ENCODE results near the gene SERPINB1.

Gene SERPINB1

DNA sequence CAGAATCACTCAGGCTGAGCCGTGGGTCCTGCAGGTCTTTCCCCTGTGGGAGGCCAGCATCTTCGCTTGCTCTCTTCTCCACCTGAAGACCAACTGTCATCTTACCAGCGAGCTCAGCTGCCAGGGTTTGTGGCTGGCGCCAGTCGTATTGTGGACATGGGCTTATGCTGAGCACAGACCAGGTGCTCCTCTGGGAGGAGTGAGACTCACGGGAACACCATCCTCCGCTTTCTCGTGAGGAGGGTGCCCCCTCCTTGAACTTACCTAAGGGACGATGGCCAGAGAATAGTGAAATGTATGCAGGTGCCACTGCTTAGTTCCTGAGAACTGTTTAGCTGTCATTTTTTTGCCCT, 59.3 kb downstream of the SERPINB1 start:
- Mint-ChIP-seq H3K4me1 (peaks cover 8% of the 10 kb centered on the region), H3K36me3 (peaks cover 46% of the 10 kb centered on the region), H3K27me3 (no peaks in the 10 kb centered on the region), H3K27ac (no peak overlapping the region), H3K9me3 (no peaks in the 10 kb centered on the region), H3K4me3 (no peak overlapping the region)
- CTCF ChIA-PET, result interaction anchor here (1.0 to 2.8 kb wide), 2 partner anchors 15 to 18 kb away, joined by 4 to 20 read pairs; partner anchors contain the start of gene WRNIP1
- DNase-seq, result no peak
